ENCODE measurements around the gene LHX3. TPM values are rescaled to one million over a fixed set of nuclear protein-coding genes. Genes with fewer than 3 reads are reported as not detected.

The LHX3 gene
- total RNA-seq, 1 experiment from 2014 or later = not detected

DNA sequence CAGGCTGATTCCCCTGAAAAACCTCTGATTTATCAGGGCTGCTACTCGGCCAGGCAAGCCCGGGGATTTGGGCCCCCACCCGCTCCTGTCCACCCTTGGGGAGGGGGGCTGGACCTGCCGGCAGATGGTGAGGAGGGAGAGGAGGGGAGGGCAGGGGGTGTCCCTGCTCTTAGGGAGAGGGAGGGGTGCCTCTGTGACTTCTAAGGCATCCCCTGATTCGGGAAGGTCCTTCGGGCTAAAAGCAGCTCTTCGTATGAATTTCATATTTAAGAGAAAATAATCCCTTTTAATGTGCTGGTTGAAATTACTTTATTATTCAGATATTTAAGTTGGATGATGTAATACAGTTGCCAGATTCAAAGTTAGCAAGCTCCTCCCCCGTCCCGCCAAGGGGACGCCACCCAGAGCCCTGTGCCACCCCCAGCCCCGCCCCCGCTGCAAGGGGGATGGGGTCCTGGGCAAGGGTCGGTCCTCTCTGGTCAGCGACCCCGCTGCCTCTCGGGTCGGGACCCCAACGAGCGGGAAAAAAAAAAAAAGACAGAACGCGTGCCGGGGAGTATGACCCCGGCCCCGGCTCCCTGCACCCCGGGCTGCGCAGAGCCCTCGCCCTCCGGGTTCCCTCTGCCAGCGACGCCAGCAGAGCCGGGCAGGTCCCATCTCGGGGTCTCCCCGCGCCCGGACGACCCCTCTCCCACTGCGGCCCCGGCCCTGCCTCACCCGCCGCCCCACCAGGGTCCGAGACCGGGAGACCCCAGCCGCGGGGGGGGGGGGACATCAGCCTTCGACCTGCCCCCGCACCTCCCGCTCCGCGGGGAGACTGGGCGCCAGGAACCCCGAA, 12.4 kb downstream of the LHX3 start:
- DNase-seq (ENCODE audit: low read depth) = no peak

DNA sequence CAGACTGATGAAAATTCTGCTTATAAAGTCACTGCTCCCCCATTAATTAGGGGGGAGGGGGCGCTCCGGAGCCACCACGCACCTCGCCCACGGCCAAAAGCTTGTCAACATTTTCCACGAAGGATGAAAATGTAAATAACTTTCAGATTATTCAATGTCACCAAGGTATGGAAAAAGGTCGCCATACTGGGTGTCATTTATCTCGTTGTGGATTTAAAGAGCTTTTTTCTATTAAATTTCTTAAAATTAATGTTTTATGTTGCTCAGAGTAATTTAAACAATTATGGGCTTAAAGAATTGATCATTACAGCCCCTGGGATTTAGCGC, 13.0 kb downstream of the LHX3 start:
- no peak for DNase-seq (ENCODE audit: low read depth)

DNA sequence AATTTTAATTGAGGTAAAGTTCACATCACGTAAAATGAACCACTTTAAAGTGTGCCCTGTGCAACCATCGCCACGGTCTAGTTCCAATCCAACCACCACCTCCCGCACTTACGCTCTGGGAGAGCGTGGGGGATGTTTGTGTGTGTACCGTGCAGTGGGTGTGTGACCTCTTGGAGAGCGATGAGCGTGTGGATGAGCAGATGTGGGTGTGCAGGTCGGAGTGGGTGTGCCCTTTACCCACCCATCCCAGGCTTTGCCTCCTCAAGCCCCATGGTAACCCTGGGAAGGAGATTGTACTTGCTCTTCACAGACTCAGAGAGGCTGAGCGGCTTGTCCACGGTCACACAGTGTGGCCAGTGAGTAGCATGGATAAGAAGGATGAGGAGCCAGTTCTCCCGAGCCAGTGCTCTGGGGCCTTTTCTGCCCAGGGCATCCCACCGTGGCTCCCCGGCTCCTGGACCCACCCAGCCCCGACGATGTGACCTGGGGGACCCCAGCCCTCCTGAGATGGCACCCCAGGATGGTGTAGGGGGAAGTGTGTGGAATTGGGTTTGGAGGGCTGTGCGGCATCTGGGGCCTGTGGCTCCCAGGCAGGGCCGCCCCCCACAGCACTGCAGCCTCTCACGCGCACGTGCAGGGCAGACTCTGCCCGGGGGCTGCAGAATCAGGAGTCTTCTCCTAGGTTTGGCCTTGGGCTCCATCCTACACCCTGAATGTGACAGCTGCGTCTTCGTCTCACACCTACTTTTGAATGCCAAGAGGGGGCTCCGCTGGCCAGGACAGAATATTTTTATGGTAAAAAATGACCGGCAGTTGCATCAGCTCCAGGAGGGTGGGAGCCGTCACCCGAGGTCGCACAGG, 13.6 kb downstream of the LHX3 start:
- DNase-seq (ENCODE audit: low read depth) = no peak

DNA sequence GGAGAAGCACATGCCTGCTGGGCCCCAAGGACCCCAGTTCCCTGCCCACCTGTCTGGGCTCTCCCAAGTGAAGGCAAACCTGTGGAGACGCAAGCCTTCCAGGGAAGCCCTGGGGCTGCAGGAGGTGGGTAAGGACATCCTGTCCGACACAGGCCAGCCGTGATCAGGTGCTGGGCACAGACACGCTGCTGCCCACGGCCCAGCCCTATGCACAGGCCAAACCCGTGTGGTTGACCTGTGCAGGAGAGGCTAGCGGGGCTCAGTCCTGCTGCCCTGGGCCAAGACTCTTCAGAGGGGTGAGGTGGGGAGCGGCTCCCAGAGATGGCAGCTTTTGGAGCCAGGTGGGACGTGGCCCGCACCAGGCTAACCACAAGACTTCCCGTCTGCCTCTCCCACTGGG, 14.3 kb downstream of the LHX3 start:
- no peak for DNase-seq (ENCODE audit: low read depth)

DNA sequence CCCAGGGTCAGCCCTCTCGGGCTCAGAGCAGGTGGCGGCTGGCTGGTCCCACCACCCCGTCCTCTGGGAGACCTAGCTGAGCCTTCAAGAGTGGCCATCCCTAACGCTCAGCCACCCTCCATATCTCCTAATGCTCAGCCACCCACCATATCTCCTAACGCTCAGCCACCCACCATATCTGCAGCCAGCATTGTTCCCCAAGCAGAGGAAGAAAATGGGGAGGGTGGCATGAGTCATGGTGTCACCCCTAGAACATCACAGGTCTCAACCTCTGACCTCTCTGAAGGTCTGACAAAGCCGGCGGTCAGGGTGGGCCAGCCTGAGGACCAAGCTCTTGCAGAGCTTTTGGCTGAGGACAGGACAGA, 14.7 kb downstream of the LHX3 start:
- no peak for DNase-seq (ENCODE audit: low read depth)

DNA sequence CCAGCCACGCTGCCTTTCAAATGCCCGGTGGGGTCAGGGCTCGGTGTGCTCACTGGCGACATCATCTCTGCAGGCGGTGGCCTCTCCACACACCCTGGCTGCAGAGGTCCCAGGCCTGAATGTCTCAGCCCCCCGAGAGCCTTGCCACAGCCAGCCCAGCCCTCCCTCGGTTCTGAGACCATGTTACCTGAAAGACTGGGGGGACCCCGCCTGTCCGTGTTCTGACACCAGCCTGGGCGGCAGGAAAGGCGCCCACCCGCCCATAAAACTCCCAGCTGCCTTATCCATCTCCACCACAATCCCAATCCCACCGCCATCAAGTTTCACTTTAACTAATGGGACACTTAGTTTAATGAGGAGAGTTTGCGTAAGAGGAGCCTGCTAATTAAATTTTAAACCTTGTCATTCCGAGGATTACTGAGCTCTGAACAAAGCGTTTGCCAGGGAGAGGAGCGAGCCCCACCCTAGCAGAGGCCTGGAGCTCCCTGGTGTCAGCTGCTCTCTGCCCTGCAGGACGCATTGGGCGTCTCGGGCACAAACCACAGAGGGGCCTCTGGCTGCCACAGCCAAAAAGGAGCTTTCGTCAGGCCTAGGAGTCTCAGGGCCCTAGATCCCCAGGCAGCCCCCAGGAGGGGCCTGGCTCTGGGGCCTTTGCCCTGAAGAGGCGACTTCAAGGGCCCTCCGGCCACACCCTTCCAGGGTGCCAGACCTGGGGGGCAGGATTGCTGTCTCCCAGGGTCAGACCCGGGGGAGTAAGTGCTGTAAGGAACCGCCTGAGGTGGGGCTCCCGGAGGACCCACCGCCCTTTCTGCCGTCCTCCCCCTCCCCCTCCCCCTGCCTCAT, 15.3 kb downstream of the LHX3 start:
- DNase-seq (ENCODE audit: low read depth) = no peak

DNA sequence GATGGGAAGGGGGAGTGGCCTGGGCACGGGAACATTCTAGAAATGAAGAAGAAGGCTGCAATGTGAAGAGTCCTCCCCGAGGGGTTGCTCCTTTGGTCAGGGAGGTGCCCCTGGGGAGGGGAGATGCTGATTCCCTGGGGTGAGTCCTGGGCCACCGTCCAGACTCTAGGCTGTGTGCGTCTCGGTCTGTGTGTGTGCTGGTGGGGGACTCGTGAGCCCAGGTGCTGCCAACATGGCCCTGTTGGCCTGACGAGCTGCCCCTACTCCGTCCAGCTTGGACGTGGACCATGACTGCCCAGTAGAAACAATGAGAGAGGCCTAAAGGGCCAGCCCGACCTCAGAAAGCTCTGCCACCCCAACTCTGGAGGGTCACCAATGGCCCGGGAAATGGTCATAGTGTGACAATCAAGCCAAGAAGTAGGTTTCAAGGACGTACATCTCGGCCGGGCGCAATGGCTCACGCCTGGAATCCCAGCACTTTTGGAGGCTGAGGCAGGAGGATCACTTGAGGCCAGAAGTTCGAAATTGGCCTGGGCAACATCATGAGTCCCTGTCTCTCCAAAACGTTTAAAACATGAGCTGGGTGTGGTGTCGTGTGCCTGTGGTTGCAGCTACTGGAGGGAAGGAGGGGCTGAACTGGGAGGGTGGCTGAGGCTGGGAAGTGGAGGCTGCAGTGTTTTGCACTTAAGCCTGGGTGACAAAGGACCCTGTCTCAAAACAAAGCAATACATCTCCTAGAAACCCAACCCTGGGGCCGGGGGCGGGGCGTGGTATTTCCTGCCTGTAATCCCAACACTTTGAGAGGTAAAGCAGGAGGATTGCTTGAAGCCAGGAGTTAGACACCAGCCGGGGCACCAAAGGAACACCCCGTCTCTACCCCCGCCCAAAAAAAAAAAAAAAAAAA, 17.0 kb downstream of the LHX3 start:
- DNase-seq (ENCODE audit: low read depth) = no peak

DNA sequence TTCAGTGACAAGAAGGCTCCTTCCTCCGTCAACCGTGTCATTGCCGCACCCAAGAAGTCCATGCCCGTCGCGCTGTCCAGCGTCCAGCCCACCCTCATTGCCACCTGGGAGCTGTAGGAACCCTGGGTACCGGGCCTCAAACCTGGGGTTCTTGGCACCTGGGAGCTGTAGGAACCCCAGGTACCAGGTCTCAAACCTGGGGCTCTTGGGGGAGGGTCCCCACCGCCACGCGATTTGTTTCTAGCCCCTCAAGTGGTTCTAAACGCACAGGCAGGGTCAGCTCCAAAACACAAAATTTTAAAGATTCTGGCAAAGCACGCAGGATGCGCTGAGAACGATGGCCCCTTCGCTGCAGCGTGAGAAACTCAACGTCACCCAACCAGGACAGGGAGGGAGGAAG, 17.7 kb downstream of the LHX3 start:
- no peak for DNase-seq (ENCODE audit: low read depth)

DNA sequence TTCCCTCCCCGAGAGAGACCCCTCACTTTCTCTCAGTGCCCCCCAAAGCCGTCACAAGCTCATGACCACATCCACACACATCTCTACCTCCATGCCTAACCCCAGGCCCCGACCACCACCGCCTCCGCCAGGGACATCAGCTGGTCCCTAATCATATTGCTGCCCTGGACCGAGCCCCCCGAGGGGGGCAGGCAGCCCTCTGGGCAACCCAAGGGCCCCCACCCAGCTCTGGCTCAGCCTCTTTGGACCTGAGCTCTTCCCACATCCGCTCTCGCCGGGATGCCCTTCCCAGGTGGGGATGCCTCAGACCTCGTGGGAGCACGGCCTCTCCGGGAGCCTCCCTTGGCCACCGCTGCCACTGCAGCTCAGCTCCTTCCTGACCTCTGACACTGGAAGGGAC, 18.5 kb downstream of the LHX3 start:
- DNase-seq (ENCODE audit: low read depth) = no peak

DNA sequence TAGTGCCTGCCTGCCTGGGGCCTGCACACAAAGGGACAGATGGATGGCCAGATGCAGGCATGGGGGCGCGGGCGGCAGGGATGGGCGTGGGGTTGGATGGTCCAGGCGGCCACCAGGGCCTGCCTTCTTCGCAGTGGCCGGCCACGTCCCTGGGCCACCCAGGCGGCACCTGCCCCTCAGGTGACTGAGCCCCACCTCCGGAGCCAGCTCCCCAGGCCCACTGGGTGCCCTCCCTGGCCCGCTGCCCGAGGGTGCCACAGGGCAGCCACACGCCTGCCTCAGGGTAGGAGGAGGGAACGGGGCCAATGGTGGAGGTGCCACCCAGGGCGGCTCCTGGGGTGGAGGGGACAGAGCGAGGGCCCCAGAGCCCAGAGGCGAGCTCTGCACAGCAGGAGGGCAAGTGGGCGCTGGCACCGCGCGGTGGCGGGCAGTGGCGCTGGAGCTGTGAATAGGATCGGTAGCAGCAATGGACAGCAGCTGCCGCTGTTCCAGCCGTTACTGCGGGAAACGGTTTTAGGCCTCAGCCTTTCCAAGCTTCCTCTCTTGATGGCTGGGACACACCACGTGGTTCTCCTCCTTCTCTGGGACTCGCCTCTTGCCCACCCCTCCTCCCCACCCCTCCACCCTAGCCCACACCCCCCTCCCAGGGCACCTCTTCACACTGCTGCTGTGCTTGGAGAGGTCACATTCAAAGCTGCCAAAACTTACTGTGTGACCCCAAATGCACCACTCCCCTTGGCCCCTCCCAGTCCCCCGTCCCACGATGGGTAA, 19.1 kb downstream of the LHX3 start:
- no peak for DNase-seq (ENCODE audit: low read depth)

DNA sequence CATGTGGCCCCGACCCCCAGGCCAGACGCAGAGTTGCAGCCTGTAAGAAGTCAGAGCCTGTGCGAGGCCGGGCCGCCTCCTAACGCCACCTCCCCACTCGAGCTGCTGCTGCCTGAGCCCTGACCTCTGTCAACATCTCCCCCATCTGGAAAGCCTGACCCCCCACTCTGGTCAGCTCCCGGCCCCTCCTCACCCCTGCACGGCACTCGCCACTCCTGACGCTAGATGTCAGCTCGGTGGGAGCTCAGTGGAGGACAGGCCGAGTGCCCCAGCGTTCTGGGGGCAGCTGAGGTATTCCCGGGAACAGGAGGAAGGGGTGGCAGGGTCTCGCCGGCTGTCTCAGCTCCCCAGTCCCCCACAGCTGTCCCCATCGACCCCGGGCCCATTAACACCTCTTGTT, 19.9 kb downstream of the LHX3 start:
- DNase-seq (ENCODE audit: low read depth) = no peak

DNA sequence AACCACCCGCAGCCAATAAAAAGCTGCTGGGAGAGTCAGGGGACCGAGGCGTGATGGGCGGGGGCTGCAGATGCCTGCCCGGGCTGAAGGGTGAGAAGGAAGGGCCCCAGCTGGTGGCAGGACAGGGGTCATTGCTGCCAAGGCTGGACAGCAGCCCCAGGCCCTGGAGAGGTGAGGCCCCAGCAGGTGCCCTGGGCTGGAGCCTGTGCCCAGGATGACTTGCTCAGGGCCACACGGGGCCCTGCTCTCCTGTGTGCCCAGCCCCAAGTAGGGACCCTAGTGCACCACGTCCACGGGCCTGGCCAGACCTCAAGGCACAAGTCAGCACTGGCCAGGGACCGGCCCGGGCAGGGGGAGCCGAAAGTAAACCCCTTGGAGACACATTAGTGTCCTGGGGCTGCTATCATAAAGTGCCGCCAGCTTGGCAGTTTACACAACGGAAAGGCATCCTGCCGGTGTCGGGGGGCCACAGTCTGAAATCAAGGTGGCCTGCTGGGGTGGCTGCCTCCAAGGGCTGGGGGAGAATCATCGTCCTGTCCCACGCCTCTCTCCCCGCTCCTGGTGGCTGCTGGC, 22.0 kb downstream of the LHX3 start:
- no peak for DNase-seq (ENCODE audit: low read depth)

DNA sequence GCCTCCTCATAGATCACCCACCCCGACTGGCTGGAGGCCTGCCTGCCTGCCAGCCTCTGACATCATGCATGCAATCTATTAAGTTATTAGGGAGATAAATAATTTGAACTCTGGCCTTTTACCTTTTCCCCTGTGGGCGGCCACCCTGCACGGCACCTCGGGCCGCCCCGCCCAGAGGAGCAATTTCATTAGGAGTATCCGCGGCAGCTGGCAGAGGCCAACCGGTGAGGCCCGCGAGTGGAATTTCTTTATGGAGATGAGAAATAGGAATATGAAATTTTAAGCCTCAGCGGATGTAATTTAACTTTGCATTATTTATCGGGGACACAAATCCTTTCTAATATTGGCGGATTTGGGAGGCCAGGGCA, 22.5 kb downstream of the LHX3 start:
- no peak for DNase-seq (ENCODE audit: low read depth)

DNA sequence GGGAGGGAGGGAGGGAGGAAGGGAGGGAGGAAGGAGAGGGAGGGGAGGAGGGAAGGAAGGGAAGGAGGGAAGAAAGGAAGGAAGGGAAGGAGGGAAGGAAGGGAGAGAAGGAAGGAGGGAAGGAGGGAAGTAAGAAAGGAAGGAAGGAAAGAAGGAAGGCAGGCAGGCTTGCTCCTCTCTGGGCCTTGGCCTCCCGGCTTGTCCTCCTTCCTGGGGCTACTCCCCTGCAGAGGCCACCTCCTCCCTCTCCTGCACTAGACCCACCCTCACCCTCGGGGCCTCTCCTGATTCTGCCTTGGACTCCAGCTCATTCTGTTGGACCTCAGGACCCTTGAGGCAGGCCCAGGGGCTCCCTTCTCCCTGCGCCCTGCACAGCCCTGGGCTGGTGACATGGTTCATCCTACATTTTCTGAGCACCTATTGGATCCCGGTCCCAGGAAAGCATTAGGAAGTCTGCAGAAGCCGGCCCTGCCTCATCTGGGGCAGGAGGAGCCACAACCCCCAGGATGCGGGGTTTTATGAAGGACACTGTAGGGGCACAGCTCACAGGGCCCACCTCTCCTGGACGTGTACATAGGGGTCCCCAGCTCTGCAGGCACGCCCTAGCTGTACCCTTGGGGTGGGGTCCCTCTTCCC, 23.0 kb downstream of the LHX3 start:
- DNase-seq (ENCODE audit: low read depth) = no peak

DNA sequence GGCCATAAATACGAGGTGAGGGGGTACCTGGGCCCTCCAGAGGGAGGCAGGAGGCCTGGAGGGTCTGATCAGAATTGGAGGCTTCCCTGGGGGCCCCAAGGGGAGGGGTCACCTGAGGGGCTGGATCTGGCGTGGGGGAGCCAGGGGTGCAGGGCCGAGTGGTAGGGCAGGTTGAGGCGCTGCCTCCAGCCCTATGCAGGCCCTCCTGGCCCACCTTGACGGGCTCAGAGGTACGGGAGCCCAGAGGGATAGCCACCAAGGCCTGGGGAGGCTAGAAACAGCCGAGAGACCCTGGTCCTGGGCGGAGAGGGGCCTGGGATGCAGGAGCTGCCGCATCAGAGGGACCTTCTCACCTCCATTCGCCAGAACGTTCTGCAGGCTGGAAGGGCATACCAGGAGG, 24.3 kb downstream of the LHX3 start:
- no peak for DNase-seq (ENCODE audit: low read depth)

DNA sequence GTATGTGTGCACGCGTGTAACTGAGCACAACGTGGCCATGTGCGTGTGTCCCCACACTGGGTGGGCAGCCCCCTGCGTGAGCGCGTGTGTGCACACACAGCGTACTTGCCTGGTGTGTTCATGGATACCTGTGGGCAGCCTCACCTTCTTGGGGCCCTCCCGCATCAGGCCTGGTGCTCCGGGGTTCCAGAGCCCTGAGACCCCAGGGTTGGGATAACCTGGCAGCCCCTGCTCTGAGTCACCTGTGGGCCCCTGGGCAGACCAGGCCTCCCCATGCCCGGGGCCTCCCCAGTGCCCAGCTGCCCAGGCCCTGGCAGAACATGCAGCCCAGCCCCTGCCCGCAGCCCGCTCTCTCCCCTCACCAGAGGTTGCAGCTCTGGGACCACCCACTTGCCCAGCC, 25.2 kb downstream of the LHX3 start:
- DNase-seq (ENCODE audit: low read depth) = no peak

DNA sequence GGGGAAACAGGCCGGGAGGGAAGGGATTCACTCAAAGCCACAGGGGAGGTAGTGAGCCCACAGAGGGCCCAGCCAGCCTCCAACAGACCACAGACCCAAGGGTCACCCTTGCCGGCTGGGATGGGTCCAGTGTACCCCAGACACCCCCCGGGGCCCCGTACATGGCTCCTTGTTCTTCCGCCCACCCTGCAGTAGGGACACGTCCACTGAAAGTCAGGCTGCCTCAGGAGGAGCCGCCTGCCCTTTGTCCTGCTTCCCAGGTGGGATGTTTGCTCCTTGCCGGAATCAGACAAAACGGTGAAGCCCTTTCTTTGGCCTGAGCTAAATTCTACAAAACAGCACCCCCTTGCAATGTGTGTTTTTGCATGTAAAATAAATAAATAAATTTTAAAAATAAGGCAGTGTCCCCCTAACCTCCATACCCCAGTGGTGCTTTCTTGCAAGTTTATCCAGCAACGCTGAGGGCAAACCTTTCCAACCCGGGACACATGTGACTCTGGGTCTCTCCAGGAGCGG, 25.8 kb downstream of the LHX3 start:
- no peak for DNase-seq (ENCODE audit: low read depth)

DNA sequence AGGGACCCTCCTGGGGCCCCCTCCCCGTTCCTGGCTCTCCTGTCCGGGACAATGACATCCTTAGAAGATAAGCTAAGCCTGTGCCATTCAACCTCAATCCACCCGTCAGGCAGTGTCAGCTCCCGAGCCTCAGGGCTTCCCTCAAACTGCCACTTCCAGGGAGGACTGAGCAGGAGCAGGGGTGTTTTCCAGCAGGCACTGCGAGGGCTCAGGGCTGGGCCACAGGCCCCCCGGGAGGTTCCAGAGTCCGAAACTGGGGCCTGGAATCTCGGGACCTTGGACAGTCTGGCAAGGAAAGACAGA, 26.2 kb downstream of the LHX3 start:
- DNase-seq (ENCODE audit: low read depth) = no peak

DNA sequence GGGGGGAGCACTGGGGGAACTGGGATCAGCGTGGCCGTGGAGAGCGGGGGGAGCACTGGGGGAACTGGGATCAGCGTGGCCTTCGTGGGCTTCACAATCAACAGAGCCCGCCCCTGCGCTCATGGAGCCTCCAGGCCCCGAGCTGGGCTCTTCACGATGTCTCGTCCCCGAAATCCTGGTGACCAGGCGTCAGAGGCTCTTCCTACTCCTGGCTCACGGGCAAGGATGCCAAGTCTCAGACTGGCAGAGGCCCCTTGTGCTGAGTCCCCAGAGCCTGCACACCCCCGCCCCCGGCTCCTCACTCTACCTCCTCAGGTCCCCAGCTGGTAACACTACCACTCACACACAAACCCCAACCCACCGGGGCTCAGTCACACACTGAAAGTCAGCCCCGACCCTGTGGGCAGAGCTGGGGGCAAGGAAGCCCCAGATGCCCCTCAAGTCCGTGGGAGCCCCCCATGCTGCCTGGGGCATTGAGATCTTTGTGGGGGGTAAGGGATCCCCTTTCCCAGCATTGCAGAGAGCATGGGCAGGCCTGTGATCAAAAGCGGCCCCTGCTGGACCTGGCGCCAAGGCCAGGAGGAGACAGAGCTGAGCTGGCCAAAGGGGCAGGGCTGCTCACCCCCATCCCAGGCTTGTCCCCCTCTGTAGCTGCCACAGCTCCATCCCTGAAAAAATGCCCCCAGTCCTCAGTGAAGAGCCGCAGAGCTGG, 26.7 kb downstream of the LHX3 start:
- DNase-seq (ENCODE audit: low read depth) = no peak
